ENCODE results near the gene RAB21. TPM values are rescaled to one million over a fixed set of nuclear protein-coding genes. Genes with fewer than 3 reads are reported as not detected.
"Not testable (repeated sequence)": the region's sequence is repeated elsewhere in the genome, so short reads cannot be mapped to it uniquely, and the experiment has no call there.

RAB21 gene
- total RNA-seq, 2 donors from 2014 or later = 90.8 to 103 TPM

DNA sequence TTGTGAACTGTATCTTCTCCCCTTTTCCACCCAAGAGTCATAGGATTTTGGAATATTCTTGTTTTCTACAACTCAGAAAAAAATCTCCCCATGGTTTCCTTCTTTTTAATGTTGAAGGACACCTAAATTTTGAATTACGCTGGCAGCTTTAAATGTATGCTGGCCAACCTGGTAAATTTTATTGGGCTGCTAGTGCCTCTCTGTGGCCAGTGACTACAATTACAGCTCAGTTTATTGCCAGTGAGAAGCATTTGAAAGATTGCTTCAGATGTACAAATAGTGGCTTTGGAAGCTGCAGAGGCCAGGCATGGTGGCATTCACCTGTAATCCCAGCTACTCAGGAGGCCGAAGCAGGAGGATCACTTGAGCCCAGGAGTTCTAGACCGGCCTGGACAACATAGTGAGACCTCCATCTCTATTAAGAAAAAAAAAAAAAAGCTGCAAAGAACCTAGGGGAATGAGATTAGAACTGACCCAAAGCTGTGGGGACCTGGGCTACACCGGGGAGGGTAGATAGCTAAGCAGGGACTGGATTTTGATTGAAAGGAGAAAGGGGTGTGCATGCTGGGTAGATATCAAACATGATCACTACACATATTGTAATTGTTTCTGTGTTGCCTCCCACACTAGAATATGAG lies 7.6 kb upstream of the RAB21 start:
- intact Hi-C loops (cut with DNase I) = no loop called here
- no peak for DNase-seq (ENCODE audit: low spot score)

DNA sequence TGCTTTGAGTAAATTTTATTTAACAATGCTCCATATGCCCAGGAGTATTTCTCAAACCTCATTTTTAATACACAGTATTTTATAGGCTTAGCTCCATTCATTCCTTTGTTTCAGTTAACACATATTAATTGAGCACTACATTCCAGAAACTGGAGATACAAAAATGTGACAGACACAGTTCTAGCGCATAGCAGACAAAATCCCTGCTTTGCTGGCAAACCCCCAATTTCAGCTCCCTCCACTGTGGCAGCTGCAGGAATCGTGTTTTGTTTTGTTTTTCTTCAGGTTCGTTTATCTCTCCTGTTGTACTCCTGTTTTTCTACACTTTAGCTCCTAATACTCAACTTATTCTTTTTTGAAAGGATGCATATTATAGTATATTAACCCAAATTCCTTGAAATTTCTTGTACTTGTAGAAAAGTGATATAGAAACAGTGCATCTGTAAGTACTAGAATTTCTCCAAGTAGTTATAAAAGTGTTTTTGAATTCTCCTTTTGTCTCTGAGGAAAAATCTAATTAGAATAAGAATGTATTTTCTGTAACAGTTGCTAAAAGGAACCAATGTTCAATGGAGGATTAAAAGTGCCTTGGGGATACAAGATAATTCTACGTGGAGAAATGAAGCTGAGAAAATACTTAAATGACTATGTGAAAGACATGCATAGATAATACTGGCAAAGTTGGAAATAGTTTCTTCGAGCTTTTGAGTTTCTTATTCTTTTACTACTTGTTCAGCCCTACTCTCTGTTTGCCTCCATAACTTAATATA lies 6.4 kb upstream of the RAB21 start:
- no peak for DNase-seq (ENCODE audit: low spot score)
- intact Hi-C loops (cut with DNase I) = no loop called here

DNA sequence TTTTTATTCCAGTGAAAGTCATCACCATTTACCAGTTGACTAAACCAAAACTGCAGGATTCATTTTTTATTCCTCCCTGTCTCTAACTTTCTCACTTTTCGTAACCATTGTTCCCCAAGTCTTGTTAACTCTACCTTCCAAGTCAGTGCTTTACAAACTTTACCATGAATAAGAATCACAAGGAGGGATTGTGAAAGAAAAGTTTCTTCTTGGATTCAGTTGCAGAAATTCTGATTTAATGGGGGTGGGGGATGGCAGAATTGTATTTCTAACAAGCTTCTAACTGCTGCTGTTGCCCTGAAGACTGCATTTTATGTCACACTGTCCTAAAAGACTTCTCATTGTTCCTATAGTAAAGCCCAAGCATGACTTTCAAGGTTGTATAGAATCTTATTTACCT lies 5.0 kb upstream of the RAB21 start:
- intact Hi-C loops (cut with DNase I) = no loop called here
- no peak for DNase-seq (ENCODE audit: low spot score)

DNA sequence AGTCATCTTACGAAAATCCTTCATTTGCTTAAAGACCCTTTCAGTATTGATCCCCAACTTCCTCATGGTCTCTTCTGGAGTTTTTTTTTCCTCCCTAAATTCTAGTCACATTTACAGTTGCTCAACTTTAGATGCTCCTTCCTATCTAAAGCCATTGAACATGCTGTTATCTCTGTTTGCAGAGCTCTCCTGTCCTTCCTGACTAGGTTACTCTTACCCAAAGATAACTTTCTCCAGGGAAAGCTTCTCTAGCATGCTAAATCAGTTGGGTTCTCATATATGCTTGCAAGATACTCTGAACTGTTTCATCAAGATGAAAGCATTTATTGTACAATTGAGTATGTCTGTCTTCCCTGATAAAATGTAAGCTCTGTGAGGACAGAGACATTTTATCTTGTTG lies 1.8 kb upstream of the RAB21 start:
- no peak for DNase-seq (ENCODE audit: low spot score)
- intact Hi-C loops (cut with DNase I) = no loop called here

DNA sequence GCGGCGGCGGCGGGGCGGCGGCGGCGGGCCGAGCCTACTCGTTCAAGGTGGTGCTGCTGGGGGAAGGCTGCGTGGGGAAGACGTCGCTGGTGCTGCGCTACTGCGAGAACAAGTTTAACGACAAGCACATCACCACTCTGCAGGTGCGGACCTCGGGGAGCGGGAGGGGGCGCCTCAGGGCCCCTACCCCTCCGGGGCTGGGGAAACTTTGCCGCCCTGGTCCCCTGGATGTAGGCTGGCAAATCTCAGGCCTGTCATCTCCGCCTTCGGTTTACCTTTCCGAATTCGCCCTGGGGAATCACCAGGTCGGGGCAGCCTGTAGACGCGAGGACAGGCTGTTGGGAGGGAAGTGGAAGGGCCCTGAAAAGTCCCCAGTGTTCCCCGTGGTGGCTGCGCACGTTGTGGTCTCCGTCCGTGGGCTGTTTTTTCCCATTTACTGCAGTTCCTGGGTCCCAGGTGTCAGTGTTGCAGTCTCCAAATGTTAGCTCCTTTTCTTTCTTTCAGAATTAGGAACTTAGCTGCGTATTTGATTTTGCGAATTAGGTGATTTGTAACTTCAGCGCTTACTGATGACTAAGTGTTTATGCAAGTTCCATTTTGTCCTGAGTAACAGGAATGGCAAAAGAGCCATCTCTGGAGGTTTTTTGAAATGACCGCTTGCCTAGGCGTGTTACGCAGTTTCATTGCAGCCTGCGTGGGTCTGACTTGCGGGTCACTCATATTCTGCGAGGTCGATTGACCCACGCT lies 656 bp downstream of the RAB21 start:
- DNase-seq (ENCODE audit: low spot score) = no peak
- intact Hi-C loops (cut with DNase I) = loop anchor here in 1 of 2 donors (2.0 kb wide), 1 partner anchor 69 kb away; the partner anchor contains the start of gene TMEM19

DNA sequence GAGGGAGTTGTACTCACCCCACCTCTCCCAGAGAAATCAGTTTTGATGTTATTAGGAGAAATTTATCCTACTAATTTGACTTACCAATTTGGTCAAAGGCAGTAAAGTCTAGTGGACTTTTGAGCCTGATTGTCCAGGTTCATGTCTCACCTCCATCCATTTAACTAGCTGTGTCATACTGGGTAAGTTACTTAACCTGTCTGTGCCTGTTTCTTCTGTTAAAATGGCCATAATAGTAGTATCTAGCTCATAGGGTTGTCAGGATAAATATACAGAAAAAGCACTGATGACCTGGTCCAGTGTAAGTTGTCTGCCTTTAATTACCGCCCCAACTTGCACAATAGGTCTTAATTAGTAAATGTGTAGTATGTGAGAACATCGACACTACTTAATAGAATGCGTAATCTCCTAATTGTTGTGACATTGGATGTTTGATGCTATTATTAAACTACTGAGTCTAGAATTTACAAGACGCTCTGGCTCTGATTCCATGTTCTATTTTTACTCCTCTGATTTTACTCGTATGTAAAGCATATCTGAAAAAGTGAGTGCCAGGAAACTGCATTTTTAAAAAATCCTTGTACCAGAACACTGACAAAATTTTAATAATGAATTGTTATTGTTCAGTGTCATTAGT lies 1.5 kb downstream of the RAB21 start:
- intact Hi-C loops (cut with DNase I) = no loop called here
- no peak for DNase-seq (ENCODE audit: low spot score)

DNA sequence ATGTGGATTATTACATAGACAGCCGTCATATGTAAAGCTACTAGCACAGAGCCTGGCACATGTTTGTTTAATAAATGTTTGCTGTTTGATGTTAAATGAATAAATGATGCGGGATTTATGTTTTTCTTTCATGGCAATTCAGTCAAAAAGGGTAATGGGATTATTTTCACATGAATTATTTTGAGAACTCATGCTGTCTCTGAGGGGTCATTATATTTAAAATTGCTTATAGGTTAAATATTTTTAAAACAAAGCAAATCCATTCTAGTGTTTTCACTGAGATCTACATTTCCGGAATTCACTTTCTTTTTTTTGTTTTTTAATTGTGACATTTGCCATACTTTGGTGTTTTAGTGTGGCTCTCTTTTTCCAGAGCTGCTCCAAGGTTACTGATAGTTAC lies 5.3 kb downstream of the RAB21 start:
- intact Hi-C loops (cut with DNase I) = no loop called here
- DNase-seq (ENCODE audit: low spot score) = no peak

DNA sequence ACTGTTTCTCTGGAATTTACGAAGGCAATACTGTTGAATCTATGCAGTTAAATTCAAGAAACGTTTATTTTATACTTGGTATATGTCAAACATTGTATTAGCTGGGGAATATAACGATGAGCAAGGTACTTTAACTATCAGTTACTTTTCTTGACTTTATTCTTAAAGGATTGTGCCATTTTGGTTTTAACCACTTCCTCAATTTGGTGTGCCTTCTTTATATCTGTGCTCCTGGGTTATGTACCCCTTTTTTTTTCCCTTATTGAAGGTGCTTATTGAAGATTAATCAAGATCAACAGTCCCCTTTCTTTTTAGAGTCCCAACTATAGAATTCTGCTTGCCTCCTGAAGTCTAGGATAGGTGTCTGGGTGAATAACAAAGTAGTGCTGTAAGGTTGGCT lies 5.8 kb downstream of the RAB21 start:
- intact Hi-C loops (cut with DNase I) = no loop called here
- no peak for DNase-seq (ENCODE audit: low spot score)

DNA sequence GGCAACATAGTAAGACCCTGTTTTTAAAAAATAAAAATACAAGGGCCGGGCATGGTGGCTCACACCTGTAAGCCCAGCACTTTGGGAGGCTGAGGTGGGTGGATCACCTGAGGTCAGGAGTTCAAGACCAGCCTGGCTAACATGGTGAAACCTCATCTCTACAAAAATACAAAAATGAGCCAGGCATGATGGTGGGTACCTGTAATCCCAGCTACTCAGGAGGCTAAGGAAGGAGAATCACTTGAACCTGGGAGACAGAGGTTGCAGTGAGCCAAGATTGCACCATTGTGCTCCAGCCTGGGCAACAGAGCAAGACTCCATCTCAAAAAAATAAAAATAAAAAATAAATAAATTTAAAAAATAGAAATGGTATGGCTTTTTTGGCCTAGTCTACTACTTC lies 6.7 kb downstream of the RAB21 start:
- DNase-seq (ENCODE audit: low spot score); intact Hi-C loops (cut with DNase I): not testable (repeated sequence)

DNA sequence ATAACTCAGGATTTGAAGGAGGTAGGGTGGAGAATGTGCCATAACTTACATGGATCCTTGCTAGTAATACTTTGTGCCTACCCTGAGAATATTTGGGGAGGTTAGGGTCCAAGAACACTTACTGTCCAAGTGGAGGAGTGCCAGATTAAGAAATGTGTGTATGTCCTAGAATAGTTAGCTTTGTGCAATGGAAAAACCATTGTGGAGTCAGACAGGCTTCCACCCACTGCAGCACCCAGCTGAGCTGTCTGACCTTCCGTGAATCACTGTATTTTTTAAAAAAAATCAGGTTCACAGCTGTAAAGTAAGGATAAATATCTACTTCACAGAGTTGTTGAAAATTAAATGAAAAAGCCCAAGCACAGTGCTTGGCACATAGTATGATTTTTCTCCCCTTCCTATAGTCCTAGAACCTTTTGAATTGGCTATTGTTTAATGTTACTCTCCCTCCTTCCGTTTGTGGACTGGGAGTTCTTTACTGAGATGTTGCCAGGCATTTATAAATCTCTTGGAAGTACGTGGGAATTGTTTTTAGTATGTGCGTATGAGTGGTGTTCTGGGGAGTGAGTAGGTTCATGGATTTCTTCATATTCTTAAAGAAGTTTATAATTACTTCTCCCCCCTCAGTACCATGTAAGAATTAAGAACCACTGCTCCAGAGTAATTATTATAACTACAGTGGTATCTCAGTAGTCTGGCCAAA lies 9.2 kb downstream of the RAB21 start:
- DNase-seq (ENCODE audit: low spot score) = no peak
- intact Hi-C loops (cut with DNase I) = no loop called here

DNA sequence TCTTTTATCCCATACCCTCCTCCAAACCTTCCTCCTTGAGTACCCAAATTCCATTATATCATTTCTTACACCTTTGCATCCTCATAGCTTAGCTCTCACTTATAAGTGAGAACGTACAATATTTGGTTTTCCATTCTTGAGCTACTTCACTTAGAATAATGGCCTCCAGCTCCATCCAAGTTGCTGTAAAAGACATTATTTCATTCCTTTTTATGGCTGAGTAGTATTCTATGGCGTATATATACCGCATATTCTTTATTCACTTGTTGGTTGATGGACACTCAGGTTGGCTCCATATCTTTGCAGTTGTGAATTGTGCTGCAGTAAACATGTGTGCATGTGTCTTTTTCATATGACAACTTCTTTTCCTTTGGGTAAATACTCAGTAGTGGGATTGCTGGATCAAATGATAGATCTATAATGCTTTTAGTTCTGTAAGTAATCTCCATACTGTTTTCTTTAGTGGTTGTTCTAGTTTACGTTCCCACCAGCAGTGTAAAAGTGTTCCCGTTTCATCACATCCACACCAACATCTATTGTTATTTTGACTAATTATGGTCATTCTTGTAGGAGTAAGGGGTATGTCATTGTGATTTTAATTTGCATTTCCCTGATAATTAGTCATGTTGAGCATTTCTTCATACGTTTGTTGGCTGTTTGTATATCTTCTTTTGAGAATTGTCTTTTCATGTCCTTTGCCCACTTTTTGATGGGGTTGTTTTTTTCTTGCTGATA lies 10.1 kb downstream of the RAB21 start:
- intact Hi-C loops (cut with DNase I) = no loop called here
- DNase-seq (ENCODE audit: low spot score) = no peak

DNA sequence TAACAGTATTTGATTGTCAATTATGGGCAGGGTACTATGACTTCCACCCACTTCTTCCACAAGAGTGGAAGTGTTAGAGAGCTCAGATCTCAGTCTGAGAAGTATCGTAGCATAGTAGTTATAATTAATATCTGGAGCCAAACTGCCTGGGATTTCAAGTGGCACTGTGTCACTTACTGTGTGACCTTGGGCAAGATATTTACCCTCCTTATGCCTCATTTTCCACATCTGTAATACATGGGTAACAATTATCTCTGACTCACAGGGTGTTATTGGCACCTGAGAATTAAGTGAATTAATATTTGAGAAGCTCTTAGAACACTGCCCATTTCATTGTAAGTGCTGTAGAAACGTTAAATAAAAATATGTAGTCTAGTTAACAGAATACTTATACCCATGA lies 11.5 kb downstream of the RAB21 start:
- intact Hi-C loops (cut with DNase I) = no loop called here
- DNase-seq (ENCODE audit: low spot score) = no peak

DNA sequence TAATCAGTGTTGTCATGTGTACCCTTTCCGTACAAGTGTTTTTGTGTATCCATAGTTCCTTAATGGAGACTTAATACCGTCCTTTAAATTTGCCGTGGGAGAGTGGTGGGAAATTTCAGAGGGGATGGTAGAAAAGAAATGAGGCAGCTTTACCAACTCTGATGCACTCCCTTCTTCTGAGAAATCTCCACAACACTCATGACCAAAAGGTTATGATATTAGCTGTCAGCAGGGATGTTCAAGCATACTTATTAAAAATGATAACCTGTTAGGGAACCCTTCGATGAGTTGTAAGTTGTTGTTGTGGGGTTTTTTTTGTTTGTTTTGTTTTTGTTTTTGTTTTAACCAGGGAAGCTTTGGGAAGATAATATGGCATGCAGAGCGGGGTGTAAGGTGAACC lies 12.5 kb downstream of the RAB21 start:
- no peak for DNase-seq (ENCODE audit: low spot score)
- intact Hi-C loops (cut with DNase I) = no loop called here

DNA sequence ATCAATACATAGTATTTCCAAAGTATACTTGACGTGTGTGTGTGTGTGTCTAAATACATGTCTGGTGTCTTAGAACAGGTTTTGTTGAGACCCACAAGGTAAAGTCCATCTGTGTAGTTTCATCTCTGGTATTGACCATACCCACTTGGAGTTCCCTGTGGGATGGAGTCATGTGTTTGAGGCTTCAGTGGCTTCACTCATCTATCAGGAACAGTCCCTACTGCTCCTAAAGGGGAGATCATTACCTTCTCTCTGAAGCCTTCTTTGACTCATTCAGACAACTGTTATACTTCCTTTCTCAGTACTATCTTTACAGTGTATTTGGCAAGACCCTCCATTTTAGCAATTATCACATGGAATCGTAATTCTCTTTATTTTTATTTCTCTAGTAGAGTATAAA lies 14.2 kb downstream of the RAB21 start:
- DNase-seq (ENCODE audit: low spot score) = no peak
- intact Hi-C loops (cut with DNase I) = no loop called here

DNA sequence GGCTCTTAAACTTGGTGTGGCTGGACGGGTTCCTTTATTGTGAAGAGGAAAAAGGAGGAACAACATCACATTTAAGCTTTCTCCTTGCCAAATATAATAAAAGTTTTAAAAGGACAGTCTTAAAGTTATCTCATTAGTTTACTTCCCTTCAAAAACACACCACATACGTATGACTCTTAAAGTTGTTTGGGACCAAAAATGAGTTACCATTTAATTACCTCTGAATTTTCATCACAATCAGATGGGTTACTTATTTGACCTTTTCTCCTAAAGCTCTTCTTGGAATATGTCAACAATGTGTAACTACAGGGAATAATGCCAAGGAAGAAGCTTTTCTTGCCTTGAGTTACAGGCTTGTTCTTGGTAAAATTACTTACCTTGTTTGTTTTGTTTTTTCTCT lies 16.4 kb downstream of the RAB21 start:
- no peak for DNase-seq (ENCODE audit: low spot score)
- intact Hi-C loops (cut with DNase I) = no loop called here

DNA sequence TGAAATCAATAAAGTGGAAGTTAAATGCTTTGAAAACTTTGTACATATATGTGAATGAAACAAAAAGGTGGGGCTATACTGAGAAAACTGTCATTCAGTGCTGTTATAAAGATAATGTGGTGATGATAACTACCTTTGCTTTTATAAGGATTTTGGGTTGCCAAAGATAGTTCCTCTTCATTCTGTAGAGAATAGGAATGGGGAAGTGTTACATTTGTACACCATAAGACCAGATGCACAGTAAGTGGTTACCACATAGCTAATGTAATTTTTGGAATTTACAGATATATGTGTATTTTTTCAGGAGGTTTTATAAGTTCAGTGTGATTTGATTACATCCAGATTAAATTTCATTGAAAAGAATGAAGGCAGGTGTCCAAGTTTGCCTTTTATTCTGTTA lies 18.1 kb downstream of the RAB21 start:
- no peak for DNase-seq (ENCODE audit: low spot score)
- intact Hi-C loops (cut with DNase I) = no loop called here

DNA sequence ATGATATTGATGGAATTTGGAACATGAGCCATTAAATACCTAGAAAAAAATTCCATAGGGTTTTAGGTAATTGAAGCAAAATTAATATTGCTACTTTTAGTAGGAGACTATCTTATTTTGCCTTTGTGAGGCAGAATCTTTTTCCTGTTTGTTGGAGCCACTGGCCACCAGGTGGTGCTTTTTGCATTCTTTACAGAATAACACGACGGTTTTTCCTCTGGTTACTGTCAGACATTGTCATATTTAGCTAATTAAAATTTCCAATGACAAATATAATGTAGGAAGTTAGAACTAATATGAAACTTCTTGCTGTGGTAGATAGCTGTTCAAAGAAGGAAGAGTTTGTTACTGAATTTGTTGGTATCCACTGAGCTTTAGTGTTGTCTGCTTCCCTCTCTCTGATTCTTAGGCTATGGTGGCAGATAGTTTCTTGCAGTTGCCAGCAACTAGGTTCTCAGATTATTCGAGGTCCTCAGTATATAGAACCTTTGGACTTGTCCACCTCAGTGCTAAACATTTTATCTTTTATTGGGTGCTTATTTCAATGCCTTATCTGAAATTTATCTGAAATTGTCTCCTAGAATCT lies 25.7 kb downstream of the RAB21 start:
- intact Hi-C loops (cut with DNase I) = no loop called here
- DNase-seq (ENCODE audit: low spot score) = no peak

DNA sequence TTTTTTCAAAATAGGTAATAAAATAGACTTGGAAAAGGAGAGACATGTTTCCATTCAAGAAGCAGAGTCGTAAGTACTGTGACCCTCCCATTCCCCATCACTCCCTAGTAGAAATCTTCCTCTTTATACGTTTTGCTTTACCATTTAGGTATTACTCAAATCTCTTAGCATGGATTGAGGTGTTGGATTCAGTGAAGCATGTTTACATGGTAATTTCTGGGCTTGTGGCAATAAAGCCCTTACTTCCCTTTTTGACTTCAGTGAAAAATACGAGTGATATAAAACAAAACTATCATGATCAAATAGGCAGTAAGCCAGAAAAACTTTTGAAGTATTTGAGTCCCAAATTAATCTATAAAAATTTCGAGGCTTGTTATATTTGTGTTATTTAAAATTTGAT lies 27.4 kb downstream of the RAB21 start:
- no peak for DNase-seq (ENCODE audit: low spot score)
- intact Hi-C loops (cut with DNase I) = no loop called here

DNA sequence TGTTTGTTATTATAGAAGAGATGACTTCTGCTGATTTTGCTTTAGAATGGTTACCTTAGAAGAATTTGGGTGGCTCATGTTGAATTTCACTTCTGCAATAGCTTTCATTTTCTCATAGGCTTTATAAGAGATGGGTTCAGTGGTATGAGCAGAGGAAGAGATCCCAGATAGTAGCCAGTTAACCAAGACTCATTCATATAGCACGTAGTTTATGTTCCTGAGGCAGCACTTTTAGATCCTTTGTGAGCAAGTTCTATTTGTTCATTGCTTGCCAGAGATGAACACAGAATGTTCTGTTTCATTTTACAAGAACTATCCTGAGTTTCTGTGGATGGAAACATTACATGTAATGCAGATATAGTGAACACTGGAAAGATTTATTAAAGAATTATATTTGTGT lies 32.2 kb downstream of the RAB21 start:
- no peak for DNase-seq (ENCODE audit: low spot score)
- intact Hi-C loops (cut with DNase I) = no loop called here

Measured in posterior vena cava (tissue), 2 donors.